ENCODE results near the gene SP140L. TPM values are rescaled to one million over a fixed set of nuclear protein-coding genes. Genes with fewer than 3 reads are reported as not detected.
"Not testable (repeated sequence)": the region's sequence is repeated elsewhere in the genome, so short reads cannot be mapped to it uniquely, and the experiment has no call there.

The SP140L gene
- total RNA-seq, 1 donor from 2014 or later: 20.6 TPM

GRCh38 chr2:230308402-230309000 is 18.5 kb upstream of the SP140L start:
- no peak for TF ChIP-seq CTCF (IDR thresholded peaks at IDR 0.05)

GRCh38 chr2:230310792-230311191 is 16.2 kb upstream of the SP140L start:
- not testable (repeated sequence) for H3K4me1 Mint-ChIP-seq (ENCODE audit: low read depth); H3K27me3 Mint-ChIP-seq (ENCODE audit: low read depth); H3K36me3 Mint-ChIP-seq (ENCODE audit: low read depth); H3K4me3 Mint-ChIP-seq (ENCODE audit: unreplicated experiment); H3K9me3 Mint-ChIP-seq (ENCODE audit: low read depth); DNase-seq (ENCODE audit: low spot score); H3K27ac Mint-ChIP-seq (ENCODE audit: unreplicated experiment)

More at GRCh38 chr2:230308402-230309000, 18.5 kb upstream of the SP140L start:
- Mint-ChIP-seq H3K4me3 (ENCODE audit: unreplicated experiment) (no peak overlapping the region), H3K27me3 (ENCODE audit: low read depth) (no peaks in the 10 kb centered on the region), H3K9me3 (ENCODE audit: low read depth) (peaks cover 9% of the 10 kb centered on the region), H3K36me3 (ENCODE audit: low read depth) (no peaks in the 10 kb centered on the region), H3K27ac (ENCODE audit: unreplicated experiment) (no peak overlapping the region), H3K4me1 (ENCODE audit: low read depth) (no peaks in the 10 kb centered on the region)
- no peak for DNase-seq (ENCODE audit: low spot score)

GRCh38 chr2:230311634-230312033 is 15.4 kb upstream of the SP140L start:
- not testable (repeated sequence) for H3K9me3 Mint-ChIP-seq (ENCODE audit: low read depth); H3K4me3 Mint-ChIP-seq (ENCODE audit: unreplicated experiment); DNase-seq (ENCODE audit: low spot score); H3K4me1 Mint-ChIP-seq (ENCODE audit: low read depth); H3K27me3 Mint-ChIP-seq (ENCODE audit: low read depth); H3K36me3 Mint-ChIP-seq (ENCODE audit: low read depth); H3K27ac Mint-ChIP-seq (ENCODE audit: unreplicated experiment)

- H3K4me1 Mint-ChIP-seq (ENCODE audit: low read depth): no peaks in the 10 kb centered on the region
- H3K9me3 Mint-ChIP-seq (ENCODE audit: low read depth): no peaks in the 10 kb centered on the region
- H3K27me3 Mint-ChIP-seq (ENCODE audit: low read depth): no peaks in the 10 kb centered on the region
- H3K27ac Mint-ChIP-seq (ENCODE audit: unreplicated experiment): no peak overlapping the region
- no peak overlapping the region for H3K4me3 Mint-ChIP-seq (ENCODE audit: unreplicated experiment)
- no peaks in the 10 kb centered on the region for H3K36me3 Mint-ChIP-seq (ENCODE audit: low read depth)
- DNase-seq (ENCODE audit: low spot score): no peak
- TF ChIP-seq CTCF (IDR thresholded peaks at IDR 0.05): no peak
Measured at GRCh38 chr2:230312638-230313037, 14.4 kb upstream of the SP140L start.

- TF ChIP-seq CTCF (IDR thresholded peaks at IDR 0.05): no peak
- DNase-seq (ENCODE audit: low spot score): no peak
- no peak overlapping the region for H3K4me3 Mint-ChIP-seq (ENCODE audit: unreplicated experiment)
- no peaks in the 10 kb centered on the region for H3K4me1 Mint-ChIP-seq (ENCODE audit: low read depth)
- H3K27me3 Mint-ChIP-seq (ENCODE audit: low read depth): no peaks in the 10 kb centered on the region
- H3K36me3 Mint-ChIP-seq (ENCODE audit: low read depth): peaks cover 2% of the 10 kb centered on the region
- no peak overlapping the region for H3K27ac Mint-ChIP-seq (ENCODE audit: unreplicated experiment)
- peaks cover 5% of the 10 kb centered on the region for H3K9me3 Mint-ChIP-seq (ENCODE audit: low read depth)
Measured at GRCh38 chr2:230317366-230317765, 9.6 kb upstream of the SP140L start.

- peaks cover 5% of the 10 kb centered on the region for H3K36me3 Mint-ChIP-seq (ENCODE audit: low read depth)
- no peaks in the 10 kb centered on the region for H3K4me1 Mint-ChIP-seq (ENCODE audit: low read depth)
- no peaks in the 10 kb centered on the region for H3K27me3 Mint-ChIP-seq (ENCODE audit: low read depth)
- no peak for DNase-seq (ENCODE audit: low spot score)
- no peak overlapping the region for H3K27ac Mint-ChIP-seq (ENCODE audit: unreplicated experiment)
- peaks cover 11% of the 10 kb centered on the region for H3K9me3 Mint-ChIP-seq (ENCODE audit: low read depth)
- H3K4me3 Mint-ChIP-seq (ENCODE audit: unreplicated experiment): no peak overlapping the region
- no peak for TF ChIP-seq CTCF (IDR thresholded peaks at IDR 0.05)
Measured at GRCh38 chr2:230318190-230319121, 8.5 kb upstream of the SP140L start.

Measured in chondrocyte (in vitro differentiated cells).